Sigmoid colon (tissue), 4 donors: ENCODE measurements around the gene S100A3.

Experiments
- CTCF ChIP-seq, 4 experiments: fragments of 450-650 bp in 3 of 4; fragments of 200-600 bp in 1 of 4; IDR thresholded peaks; one replicate each; pipeline ENCODE4 v1.5.1; 2016 to 2019; ENCODE audit warnings: antibody characterized with exemption in 4 of 4, mild to moderate bottlenecking in 3 of 4, moderate library complexity in 2 of 4
- POLR2A ChIP-seq, 2 donors: fragments of 450-650 bp; IDR thresholded peaks; one replicate each; pipeline ENCODE4 v1.6.1; 2016; ENCODE audit warnings: antibody characterized with exemption in 2 of 2, mild to moderate bottlenecking in 2 of 2, moderate library complexity in 2 of 2
- POLR2AphosphoS5 ChIP-seq, 4 donors: sonication (generic); formaldehyde crosslinking; IDR thresholded peaks; one replicate each; pipeline ENCODE4 v1.6.1; 2017; ENCODE audit warnings: antibody characterized with exemption in 4 of 4

DNA sequence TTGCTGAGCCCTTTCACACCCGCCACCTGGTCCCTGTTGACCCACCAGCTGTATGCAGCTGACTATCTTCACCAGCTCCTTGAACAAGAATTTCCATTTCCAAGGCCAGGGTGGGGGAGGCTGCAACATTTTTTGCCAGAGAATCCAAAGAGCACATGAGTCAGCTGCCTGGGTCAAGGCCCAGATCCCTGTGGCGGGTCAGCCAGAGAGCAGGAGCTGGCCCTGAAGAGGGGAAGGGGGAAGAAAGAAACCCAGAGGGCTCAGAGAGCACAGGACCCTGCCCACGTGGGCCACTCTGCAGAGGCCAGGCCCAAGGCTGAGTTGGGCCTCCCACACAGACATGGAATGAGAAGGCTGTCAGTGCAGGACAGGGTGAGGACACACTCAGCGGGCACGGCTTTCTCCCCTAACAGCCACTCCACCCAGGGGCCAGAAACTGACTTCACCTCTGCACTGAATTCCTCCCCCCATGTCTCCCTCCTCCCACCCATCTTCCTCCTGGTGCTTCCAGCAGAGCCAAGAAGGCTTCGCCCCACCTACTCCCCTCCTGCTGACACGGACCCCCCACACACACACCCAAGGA lies 42.1 kb downstream of the S100A3 start:
- TF ChIP-seq POLR2AphosphoS5 (IDR thresholded peaks at IDR 0.05) (peak; percentile 83 to 93 (median 86)), CTCF (IDR thresholded peaks at IDR 0.05) (no peak), POLR2A (IDR thresholded peaks at IDR 0.05) (no peak)
